Measurements from ENCODE around the gene MOSPD3.
A peak's percentile ranks its signal among the peaks of the same experiment; 100 is the strongest.

Gene MOSPD3

DNA sequence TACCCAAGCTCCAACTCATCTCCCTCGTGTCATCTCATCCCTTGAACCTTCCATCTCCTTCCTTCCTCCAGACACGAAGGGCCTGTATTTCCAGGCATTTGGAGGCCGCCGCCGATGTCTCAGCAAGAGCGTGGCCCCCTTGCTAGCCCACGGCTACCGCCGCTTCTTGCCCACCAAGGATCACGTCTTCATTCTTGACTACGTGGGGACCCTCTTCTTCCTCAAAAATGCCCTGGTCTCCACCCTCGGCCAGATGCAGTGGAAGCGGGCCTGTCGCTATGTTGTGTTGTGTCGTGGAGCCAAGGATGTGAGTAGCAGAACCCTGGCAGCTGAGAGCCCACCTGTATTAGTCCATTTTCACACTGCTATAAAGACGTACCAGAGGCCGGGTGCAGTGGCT, 20.7 kb upstream of the MOSPD3 start:
- no peak for DNase-seq (ENCODE audit: low read depth in 2 of 2)

DNA sequence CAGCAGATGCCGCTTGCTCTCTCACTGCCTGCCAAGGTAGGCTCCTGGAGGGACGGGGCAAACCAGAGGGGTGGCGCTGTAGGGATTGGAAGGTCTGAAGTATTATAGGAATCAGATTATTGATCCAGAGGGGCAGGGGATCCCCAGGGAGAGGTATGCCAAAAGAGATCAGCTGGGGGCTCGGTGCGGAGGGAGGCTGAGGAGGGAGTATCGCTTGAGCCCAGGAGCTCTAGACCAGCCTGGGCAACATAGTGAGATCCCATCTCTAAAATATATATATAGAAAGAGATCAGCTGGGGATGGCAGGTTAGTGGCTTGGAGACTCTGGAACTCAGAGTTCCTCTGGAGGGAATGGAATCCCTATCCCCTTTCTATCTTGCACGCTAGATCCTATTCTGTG, 17.2 kb upstream of the MOSPD3 start:
- DNase-seq (ENCODE audit: low read depth in 2 of 2): no peak

DNA sequence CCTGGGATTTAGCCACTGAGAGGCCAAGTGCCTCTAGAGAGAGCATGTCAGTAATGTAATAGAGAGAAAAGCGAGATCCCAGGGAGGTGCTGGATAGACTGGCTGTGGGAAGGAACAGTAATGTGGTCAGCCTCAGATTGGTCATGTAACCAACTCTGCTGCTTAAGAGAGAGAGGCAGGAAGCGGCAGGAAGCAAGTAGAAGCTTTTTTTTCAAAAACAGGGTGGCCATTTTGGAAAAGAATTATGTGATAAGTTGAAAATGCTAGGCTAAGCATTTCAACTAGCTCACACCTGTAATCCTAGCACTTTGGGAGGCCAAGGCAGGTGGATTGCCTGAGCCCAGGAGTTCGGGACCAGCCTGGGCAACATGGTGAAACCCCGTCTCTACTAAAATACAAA, 13.9 kb upstream of the MOSPD3 start:
- DNase-seq (ENCODE audit: low read depth in 2 of 2): no peak

DNA sequence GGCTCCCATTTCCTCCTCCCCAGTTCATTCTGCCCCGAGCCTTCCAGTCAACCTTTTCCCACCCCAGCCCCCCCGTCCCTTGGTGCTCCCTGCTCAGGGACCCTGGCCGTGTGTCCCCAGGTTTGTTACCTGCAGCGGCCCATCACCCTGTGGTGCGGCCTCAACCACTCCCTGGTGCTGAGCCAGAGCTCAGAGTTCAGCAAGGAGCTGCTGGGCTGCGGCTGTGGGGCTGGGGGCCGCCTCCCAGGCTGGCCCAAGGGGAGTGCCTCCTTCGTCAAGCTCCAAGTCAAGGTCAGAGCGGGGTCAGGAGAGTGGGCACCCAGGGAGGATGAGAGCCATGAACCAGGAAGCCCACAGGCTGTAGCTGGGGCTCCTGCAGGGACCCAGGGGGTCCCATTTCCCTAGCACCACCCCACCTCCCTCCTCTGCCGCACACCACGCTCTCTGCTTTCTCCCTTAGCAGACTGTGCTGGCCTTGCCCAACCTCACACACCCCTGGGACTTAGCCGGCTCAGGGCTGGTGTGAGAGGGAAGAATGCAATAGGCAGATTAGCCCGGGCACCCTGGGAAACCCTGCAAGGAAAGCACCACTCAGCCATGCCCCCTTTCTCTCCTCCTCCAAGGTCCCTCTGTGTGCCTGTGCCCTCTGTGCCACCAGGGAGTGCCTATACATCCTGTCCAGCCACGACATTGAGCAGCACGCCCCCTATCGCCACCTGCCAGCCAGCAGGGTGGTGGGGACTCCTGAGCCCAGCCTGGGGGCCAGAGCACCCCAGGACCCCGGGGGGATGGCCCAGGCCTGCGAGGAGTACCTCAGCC, 12.2 kb upstream of the MOSPD3 start:
- no peak for DNase-seq (ENCODE audit: low read depth in 2 of 2)

DNA sequence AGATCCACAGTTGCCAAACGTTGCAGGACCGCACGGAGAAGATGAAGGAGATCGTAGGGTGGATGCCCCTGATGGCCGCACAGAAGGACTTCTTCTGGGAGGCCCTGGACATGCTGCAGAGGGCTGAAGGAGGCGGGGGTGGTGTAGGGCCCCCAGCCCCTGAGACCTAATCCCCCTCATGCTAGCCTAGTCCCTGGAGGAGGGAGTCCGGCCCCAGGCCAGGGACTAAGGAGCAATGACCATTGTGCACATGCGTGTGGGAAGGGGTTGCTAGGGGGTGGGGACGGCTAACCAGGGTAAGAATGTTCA, 11.7 kb upstream of the MOSPD3 start:
- DNase-seq (ENCODE audit: low read depth in 2 of 2): no peak

DNA sequence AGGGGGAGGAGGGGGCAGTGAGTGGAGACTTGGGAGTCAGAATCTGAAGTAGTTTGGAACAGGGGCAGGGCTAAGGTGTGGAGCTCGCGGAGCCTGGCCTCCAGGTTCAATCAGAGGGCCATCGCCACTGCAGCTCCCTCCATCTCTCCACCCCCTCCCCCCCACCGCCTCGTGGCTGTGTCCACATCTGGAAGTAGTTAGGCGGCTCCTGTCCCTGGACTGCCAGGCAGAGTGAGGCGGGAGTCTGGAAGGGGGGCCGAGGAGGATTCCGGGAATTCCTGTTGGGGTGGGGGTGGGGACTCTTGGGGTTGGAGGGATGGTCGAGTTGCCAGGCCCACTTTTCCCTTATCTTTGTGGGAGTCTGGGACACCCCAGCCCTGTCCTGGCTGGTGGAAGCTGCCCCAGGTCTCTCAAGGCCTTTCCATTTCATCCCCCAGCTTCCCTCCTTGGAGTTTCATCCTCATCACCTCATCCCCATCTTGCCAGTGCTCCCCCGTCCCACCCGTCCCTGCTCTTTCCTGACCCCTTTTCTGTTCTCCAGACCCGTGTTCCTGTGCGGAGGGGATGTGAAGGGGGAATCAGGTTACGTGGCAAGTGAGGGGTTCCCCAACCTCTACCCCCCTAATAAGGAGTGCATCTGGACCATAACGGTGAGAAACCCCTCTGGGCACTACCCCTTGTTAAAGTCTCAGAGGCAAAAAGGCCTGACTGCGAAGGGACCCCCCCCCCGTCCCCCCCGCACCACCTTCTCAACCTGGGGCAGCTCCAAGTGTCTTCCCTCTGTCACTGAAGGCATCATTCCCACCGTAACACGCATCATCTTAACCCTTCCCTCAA, 9.2 kb upstream of the MOSPD3 start:
- peak; percentile 88 to 89 for DNase-seq (ENCODE audit: low read depth in 2 of 2)

DNA sequence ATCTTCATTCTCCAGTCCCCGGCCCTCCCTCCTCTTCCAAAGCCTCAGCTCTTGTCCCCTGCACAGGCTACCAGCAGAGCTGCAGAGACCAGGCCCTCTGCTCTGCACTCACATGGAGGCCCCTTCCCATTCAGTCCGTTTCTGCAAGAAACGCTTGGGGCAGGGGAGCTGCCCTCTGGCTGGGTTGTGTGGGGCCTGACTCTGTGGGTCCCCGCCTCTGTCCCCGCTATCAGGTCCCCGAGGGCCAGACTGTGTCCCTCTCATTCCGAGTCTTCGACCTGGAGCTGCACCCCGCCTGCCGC, 8.7 kb upstream of the MOSPD3 start:
- no peak for DNase-seq (ENCODE audit: low read depth in 2 of 2)

DNA sequence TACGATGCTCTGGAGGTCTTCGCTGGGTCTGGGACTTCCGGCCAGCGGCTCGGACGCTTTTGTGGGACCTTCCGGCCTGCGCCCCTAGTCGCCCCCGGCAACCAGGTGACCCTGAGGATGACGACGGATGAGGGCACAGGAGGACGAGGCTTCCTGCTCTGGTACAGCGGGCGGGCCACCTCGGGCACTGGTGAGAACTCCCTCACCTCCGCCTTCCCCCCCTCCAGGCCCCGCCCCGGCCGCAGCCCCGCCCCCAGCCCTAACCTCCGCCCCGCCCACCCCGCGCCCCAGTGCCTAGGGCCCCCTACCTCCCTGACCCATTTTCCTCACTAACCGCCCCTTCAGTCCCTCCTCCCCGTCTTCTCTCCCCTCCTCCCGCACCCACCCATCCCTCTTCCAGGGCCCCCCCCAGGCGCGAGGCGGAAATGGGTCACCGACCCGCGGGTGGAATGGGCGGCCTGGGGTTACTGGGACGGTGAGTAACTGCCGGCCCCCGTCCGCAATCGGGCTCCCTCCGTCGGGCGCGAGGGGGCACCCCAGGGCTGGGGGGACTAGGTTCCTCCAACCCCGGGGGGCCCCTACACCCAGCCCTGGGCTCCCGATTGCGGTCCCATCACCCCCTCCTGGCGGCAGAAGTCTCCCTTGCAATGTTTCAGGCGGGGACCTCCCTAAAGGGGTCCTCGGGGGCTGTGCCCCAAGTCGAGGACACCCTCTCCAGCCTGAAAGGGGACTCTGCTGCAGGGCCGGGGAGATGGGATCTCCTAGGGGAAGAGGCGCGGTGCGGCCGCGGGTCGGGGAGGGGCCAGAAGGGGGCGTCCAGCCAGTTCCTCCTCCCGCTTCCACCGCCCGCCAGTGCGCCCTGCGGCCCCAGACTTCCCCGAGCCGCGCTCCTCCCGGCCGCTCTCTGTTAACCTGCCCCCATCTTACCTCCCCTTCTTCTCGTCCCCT, 8.0 kb upstream of the MOSPD3 start:
- DNase-seq (ENCODE audit: low read depth in 2 of 2): peak; percentile 53 to 54

DNA sequence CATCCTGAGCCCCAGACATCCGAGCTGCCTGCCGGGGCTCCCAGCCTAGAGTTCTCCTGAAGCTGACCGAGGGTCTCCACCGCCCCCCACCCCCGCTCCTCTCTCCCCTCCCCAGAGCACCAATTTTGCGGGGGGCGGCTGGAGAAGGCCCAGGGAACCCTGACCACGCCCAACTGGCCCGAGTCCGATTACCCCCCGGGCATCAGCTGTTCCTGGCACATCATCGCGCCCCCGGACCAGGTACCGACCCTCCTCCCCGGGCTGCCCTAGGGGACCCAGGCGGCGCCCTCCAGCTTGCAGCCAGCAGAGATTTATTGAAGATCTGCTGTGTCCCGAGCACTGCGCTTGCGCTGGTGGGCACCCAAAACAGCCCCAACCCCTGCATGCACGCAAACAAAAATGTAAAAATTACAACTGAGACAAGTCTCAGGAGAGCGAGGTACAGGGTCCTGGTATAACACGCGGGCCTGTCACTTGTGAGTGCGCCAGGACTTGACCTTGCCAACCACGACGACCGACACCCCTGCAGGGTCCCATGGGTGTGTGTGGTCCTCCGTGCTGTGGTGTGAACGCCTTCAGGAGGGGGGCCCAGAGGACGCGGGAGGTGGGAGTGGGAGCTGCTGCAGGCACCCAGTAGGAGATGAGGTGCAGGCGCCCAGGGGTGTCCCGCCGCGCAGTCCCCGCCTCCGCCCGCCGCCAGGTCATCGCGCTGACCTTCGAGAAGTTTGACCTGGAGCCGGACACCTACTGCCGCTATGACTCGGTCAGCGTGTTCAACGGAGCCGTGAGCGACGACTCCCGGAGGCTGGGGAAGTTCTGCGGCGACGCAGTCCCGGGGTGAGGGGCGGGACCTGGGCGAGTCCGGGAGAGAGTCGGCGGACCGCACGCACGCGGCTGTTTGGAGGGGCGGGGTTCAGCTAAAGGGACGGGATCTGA, 7.1 kb upstream of the MOSPD3 start:
- DNase-seq (ENCODE audit: low read depth in 2 of 2): no peak

DNA sequence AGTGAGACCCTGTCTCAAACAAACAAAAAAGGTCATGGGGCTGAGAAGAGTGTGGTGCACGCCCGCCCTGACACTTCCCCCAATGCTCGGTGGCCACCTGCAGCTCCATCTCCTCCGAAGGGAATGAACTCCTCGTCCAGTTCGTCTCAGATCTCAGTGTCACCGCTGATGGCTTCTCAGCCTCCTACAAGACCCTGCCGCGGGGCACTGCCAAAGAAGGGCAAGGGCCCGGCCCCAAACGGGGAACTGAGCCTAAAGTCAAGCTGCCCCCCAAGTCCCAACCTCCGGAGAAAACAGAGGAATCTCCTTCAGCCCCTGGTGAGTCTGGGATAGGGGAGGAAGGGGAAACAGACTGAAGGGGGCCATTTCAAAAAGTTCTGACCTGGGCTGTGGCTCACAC, 6.0 kb upstream of the MOSPD3 start:
- no peak for DNase-seq (ENCODE audit: low read depth in 2 of 2)

DNA sequence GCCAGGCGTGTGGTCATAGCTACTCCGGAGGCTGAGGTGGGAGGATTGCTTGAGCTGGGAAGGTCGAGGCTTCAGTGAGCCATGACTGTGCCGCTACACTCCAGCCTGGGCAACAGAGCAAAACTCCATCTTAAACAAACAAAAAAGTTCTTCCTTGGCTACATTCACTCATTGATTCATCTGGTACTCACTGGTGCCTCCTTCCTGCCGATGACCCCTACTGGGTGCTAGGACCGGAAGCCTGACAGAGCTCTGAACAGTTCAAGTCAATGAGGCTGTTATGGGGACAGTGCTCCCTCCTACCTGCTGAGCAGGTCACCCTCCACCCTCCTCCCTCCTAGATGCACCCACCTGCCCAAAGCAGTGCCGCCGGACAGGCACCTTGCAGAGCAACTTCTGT, 5.2 kb upstream of the MOSPD3 start:
- no peak for DNase-seq (ENCODE audit: low read depth in 2 of 2)

DNA sequence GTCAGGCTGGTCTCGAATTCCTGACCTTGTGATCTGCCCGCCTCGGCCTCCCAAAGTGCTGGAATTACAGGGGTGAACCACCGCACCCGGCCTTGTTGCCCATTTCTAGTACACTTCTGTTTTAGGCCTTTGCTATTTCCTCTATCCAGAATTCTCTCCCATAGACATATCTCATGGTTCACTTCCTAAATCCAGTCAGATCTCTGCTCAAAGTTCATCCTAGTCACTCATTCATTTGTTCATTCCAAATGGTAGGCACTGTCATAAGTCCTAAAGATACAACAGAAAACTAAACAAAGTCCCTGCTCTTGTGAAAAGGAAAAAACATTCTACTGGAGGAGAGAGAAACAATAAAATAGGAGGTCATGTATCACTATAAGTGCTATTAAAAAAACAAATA, 2.4 kb upstream of the MOSPD3 start:
- DNase-seq (ENCODE audit: low read depth in 2 of 2): no peak

DNA sequence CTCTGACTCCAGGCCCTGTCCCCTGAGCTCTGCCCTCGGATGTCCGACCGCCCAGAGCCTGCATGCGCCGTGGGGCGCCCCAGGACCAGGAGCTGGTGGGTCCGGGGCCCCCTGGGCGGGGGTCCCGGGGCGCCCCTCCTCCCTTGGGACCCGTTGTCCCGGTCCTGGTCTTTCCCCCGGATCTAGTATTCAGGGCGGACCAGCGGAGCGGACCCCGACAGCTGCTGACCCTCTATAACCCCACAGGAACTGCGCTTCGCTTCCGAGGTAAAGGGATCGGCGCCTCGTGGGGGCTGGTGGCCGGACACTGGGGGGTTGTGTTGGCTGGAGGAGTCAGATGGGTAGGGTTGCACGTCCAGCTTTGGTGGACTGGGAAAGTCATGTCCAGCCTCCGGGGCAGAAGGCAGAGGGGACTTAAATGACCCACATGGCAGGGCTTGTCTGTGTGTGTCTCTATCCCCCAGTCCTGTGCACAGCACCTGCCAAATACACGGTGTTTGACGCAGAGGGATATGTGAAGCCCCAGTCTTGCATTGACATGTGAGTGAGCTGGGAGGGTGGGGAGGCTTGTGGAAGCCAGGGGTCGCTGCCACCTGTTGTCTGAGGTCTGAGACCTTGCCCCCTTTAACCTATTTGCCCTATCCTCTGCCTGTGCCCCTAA, 520 bp downstream of the MOSPD3 start:
- DNase-seq (ENCODE audit: low read depth in 2 of 2): no peak

DNA sequence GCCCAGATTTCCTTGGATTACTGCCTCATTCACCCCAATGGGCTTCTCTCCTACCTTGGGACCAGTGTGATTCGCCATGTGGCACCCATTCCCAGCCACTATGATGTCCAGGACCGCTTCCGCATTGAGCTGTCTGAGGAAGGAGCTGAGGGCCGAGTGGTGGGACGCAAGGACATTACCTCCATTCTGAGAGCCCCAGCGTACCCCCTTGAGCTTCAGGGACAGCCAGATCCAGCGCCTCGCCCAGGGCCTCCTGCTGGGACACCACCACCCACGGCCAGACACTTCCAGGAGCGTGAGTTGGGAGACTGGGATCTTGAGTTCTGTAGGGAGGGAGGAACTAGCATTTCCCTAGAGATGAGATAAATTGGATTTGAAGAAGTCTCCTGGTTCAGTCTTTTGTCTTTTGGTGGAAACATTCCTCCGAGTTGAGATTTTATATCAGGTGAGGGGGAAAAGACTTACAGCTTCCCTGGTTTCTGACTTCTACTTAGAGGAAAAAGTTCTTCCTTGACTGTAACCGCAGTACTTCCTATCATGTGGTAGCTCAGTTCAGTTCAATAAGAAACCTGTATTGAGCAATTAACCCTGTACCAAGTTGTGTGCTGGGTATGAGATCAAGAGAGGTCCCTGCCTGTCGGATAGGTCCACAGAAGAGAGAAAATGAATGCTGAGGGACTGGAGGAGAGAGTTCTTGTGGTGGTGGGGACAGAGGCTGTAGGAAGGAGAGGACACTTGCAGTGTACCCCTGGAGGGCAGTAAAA, 1.3 kb downstream of the MOSPD3 start:
- no peak for DNase-seq (ENCODE audit: low read depth in 2 of 2)

DNA sequence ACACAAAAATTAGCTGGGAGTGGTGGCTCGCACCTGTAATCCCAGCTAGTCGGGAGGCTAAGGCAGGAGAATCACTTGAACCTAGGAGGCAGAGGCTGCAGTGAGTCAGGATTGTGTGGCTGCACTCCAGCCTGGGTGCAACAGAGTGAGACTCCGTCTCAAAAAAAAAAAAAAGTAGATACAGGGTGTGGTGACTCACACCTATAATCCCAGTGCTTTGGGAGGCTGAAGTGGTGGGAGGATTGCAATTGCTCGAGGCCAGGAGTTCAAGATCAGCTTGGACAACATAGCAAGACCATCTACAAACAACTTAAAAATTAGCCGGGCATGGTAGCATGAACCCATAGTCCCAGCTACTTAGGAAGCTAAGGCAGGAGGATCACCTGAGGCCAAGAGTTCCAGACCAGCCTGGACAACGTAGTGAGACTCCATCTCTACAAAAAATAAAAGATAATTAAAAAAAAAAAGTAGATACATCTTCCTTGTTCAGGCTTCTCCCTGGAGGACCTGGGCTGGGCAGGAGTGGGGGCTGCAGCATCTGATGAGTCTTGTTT, 2.0 kb downstream of the MOSPD3 start:
- DNase-seq (ENCODE audit: low read depth in 2 of 2): no peak

DNA sequence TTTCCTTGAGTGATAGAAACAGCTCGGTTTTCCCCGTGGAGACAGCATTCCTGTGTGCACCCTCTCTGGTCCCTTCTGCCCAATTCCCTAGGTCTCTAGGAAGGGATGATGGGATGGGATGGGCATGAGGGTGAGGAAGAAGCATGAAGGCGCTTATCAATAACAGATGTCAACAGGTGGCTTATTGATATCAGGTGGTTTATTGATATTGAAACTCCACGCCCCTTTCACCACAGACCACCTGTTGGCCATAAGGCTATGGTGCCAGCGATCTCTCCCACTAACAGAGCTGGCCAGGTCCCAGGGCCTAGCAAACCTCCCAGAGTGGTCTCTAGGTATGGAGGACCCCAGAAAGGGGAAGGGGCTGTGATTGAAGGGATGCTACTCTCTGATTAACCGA, 7.9 kb downstream of the MOSPD3 start:
- DNase-seq (ENCODE audit: low read depth in 2 of 2): no peak

DNA sequence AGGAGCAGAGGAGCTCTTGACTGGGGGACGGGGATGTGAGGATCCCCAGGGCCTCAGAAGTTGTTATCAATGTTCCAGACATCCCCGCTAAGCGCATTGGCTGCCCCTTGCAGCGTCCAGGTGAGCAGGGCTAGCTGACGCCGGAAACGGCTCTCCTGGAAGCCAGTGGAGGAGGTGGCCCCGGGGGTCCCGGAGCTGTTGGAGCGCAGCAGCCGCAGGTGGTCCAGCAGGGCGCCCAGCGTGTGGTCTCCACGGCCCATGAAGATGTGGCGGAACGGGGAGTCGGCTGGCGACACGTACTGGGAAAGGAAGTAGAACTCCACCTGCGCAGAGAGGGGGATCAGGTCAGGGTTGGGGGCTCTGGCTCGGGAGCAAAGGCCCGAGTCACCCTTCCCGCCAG, 8.5 kb downstream of the MOSPD3 start:
- DNase-seq (ENCODE audit: low read depth in 2 of 2): no peak

DNA sequence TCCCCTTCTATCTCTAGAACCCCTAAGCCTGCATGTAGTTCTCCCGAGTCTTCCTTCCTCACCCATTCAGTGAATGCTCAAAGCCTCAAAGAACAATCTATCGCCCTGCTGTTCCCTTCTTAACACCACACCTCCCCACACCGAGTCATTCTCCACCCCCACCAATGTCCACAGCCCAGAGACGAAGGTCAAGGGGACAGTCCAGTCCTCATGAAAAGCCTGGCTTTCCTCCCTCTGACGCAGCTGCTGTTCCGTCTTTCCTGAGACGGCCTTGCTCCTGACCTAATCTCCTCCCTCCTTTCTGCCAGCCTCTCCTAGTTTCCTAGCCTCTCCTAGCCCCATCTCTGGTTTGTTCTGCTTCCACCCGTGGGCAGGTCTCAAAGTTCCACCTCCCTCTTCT, 9.2 kb downstream of the MOSPD3 start:
- DNase-seq (ENCODE audit: low read depth in 2 of 2): no peak

DNA sequence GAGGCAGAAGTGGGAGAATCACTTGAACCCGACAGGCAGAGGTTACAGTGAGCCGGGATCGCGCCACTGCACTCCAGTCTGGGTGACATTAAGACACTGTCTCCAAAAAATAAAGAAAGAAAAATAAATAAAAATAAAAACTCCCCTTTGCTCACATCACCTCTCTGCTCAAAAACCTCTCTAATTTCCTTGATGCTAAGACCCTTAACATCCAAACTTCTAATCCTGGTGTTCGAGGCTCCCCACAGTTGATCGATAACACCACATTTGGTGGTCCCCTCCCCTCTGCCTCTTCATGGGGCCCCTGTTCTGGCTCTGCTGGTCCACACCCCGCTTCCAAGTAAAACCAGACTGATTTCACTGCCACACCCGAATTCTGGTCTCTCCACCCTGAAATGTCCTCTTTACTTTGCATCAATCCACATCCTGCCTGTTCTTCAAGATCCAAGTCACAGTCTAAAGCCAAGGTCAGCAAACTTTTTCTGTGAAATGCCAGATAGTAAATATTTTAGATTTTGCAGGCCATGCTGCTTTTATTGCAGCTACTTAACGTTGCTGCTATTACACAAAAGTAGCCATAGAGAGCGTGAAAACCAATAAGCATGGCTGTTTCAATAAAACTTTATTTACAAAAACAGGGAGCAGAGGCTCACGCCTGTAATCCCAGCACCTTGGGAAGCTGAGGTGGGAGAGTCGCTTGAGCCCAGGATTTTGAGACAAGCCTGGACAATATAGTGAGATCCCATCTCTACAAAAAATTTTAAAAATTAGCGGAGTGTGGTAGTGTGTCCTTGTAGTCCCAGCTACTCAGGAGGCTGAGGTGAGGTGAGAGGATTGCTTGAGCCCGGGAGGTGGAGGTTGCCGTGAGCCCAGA, 11.8 kb downstream of the MOSPD3 start:
- DNase-seq (ENCODE audit: low read depth in 2 of 2): no peak
